ENCODE results near the gene IGIP.
"Not testable (repeated sequence)": the region's sequence is repeated elsewhere in the genome, so short reads cannot be mapped to it uniquely, and the experiment has no call there.

IGIP gene

DNA sequence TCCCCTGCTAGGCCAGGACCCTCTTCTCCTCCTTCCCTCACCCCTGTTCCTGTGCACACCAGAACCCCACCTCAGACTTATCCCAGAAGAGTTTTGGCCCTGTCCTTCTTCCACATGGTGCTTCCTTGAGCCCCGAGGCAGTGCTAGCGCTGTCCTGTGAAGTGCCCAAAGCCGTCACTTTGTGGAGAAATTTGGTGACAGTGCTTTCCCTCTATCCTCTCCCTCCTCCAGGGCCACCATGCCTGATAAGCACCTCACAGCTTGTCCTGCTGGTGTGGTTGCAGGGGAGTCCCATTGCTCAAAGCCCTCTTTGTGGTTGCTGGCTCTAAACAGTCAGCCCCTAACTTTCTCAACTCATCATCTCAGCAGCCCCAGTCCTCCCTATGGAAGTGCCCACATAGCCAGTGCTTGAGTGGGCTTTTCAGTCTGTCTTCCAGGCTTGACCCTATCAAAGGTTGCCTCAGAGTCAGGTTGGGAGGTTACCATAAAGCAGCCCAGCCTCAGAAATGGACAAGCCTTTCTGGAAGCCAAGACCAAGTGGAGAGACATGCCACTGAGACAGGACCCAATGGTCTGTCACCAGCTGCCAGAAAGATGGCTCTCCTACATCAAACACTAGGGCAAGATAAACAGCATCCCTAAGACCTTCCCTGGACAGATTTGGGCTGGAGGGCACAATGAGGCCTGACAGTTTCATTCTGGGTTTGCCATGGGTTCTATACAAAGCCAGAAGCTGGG is 18.0 kb downstream of the IGIP start:
- DNase-seq = no peak

DNA sequence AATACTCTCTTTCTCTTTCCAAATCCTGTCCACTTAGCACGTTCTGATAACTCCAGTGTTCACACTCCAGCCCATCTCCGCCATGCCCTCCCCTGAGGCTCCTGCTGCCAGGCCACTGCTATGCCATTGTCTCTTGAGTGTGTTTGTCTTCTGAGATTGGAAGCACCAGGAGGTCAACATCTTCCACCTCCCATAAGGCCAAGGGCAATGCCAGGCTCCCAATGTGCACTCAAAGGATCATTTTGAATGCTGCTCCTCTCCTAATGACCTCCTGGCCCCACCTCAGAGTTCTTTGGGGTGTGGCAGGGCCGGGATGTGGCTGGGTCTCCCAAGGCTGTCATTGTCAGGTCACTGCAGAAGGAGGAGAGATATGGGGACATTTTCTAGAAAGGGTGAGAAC is 19.5 kb downstream of the IGIP start:
- DNase-seq = no peak

DNA sequence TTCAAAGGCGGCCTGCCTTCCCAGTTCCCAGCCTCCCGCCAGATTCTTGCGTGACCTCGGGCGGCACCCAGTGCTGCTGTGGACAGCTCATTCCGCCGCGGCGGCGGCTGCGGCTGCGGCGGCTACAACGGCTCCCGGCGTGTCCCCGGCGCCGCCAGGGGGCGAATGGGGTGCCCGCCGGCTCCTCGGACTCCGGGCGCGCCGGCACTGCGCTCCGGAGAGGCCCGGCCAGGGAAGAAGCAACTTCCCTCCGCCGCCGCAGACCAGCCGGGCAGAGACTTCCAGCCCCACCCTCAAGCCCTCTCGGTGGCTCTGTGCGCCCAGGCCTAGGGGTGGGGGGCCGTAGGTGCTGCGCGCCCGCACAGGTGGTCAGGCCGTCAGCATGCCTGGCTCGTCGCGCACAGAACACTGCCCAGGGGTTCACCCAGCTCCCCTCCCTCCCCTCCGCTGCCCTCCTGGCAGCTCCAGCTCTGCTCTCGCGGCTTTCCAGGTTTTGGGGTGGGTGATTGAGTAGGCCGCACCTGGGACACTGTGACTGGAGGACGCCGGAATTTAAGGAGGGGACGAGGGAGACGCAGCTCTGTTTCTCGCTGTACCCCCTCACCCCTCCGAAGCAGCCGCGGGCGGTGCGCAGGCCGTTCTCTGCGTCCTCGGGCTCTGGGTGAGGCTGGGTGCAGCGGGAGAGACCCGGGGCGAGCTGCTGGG is 20.2 kb downstream of the IGIP start:
- no peak for DNase-seq

DNA sequence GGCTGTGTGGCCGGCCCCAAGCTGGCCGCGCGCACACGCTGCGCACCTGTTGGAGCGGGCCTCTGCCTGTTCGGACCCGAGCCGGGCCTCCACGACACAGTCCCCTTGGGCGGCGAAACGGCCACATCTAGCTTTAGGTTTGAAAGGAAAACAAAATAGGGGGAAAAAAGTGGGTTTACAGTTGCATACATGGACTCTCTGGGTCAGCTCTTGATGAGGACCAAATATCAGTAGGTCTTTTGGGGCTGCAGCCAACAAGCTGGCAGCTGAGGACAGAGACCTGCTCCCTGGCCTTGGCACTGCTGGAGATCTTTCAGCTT is 20.7 kb downstream of the IGIP start:
- DNase-seq = no peak

DNA sequence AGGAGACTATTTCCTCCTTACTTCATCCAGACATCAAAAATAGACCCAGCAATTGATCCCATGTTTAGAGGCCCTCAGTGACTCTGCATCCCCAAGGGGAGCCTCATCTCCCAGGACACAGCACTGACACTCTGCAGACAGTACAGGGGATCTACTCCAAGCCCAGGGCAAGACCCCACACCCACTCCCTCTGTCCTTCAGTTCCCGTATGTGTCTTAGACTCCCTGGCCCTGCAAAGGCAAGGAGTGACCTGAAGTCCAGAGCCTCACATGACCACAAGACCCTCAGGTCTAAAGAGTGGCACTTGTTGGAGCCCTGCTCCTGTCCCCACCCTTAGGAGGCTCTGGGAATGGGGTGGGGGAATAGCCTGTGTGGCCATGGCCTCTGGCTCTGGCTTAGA is 21.7 kb downstream of the IGIP start:
- DNase-seq = no peak

DNA sequence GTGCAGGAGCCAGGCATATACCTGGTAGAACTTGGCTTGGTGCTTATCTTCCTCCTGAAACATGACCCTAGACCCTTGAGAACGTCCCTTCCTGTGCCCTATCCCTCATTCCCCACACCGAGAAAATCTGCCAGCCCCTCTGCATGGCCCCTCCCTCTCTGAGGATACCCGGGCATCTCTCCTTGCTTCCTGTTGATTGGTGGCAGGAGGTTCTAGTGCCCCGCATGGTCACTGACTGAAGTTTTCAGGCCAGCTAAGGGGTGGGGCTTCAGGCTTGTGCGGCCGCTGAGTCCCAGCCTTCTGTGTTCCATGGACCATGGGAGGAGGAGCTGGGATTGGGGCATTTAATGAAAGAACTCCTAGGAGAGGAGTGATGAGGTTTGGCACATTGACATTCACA is 22.8 kb downstream of the IGIP start:
- no peak for DNase-seq

DNA sequence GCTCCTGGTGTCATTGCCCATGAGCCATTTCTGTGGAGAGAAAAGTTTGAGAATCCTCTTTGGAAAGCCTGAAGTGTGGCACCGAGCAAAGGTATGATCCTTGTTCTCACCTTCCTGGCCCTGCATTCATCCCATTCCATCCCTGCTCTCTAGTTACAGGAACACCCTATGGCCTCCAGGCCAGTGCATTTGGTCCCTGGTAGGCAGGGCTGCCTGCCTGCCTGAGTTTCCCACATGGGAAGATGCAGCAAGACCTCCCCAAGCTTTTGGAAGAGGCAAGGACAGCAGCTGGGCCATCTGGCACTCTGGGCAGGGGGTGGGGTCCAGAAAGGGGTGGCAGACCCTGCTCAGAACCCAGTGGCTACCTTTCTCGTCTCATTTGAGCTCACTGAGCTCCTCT is 24.5 kb downstream of the IGIP start:
- no peak for DNase-seq

DNA sequence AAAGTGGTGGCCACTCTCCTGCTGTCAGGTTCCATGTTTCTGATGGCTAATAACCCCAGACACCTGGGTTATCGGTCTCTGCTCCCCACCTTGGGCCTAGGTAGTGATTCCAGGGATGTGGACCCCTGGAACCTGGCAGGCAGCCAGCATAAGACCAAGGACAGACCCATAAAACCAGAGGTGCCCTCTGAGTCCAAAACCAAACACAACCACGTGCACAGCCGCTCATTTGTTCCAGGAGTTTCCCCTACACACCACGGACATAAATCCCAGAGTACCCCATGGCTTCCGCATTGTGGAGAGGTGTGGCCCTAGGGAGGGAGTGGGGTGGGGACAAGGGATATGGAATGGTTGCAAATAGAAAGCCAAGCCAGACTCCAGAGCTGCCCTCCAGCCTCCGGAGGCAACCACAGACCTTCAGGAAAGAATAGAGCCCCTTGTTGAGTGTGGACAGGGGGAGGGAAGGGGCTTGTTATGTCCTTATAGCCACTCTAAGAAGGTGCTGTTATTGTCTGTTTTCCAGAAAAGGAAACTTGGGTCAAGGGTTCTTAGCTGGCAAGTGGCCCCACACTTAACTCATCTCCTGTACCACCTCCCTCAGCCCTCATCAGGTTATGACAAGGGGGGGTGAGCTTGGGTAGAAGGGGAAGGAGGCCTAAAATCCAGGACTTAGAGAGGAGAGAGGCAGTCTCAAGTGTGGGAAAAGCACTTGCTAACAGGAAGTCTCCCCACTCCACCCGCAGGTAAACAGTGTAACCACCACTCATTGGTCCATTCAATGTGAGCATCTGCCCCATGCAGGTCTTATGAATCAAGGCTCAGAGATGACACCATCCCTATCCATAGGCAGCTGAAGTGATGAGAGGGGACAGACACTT is 25.6 kb downstream of the IGIP start:
- peak; percentile 16 to 30 for DNase-seq

DNA sequence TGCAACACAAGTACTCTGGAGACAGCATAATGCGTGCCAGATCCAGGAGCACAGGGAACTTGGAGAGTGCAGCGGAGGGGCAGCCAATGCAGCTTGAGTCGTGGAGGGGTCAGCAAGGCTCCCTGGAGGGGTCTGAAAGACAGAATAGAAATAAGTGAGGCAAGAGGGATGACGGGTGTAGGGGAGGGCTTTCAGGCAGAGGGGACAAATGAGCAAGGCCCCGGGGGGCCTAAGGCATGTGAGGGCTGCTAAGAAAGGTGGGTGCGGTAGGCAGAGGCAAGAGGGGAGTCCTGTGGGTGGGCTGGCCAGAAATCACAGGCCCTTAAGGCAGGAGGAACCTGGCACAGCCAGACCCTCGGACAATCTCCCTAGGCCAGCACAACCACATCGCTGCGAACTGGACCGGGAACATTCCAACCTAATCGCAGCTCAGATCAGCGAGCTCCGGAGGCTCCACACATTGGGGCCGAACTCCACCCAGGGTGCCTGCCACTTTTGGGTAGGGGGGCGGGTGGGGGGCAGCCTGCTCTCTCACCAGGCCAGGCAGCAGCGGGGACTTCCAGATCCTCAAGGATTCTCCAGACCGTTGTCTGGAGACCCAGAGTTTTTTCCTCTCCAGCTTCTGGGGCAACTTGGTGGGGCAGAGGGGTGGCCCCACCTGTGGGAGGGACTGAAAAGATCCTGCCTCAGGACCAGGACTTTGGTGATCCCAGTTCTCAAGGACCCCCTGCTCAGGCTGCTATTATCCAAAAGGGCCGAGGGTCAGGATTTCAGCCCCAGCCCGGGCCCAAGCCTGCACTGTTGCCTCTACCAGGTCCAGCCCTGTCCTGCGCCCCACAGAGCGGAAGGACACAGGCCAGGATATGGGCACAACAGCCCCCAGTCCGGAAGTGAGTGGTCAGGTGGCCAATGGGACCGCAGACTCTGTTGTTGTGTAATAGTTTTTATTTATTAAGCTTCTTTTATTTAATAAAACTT is 26.6 kb downstream of the IGIP start:
- no peak for DNase-seq

DNA sequence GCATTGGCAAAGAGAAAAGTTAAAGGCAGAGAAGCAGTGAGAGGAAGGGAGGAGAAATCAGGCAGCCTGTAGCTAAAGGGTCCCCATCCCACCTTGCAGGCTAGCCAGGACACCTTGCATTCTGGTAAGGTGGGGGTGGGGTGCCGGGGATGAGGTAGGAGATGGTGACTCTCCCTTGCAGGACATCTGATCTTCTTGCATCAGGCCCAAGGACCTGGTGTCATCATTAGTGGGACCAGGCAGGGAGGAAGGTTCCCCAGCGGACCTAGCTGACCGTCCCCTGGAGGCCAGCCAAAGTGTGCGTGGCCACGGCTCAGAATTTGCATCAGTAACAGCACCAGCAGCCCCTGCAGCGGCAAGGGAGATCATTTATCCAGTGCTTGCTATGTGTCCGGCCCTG is 27.5 kb downstream of the IGIP start:
- DNase-seq = no peak

DNA sequence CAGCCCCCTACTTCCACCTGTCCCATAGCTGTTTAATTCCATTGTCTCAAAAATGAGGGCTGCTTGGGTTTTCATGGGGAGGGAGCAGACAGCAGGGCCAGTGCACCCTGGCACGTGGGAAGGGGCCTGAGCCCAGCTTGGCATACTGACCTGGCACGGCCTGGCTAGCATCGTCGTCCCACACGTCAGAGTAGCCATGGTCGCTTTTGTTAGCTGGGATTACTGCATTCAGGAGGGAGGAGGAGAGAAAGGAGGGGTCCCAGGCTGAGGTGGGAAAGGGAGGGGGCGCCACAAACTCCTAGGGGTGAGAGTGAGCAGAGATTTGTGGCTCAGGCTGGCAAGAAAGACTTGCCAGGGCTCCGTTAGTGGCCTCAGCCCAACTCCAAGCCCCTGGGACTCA is 28.2 kb downstream of the IGIP start:
- DNase-seq = no peak

DNA sequence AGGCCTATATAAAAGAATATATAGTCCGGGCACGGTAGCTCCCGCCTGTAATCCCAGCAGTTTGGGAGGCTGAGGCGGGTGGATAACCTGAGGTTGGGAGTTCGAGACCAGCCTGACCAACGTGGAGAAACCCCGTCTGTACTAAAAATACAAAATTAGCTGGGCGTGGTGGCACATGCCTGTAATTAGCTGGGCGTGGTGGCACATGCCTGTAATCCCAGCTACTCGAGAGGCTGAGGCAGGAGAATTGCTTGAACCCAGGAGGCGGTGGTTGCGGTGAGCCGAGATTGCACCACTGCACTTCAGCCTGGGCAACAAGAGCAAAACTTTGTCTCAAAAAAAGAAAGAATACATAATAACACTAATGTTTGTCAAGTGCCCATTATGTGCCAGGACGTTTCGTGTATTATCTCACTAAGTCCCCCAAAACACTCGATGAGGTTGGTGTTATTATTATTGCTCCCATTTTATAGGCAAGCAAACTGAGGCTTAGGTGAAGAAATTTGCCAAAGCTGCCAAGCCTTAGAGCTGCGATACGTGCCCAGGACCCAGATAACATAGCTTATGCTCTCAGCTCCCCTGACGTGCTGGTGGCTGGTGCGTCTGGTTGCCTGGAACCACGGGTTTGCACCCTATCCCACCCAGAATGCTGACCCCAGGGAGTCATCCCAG is 29.1 kb downstream of the IGIP start:
- DNase-seq = not testable (repeated sequence)

DNA sequence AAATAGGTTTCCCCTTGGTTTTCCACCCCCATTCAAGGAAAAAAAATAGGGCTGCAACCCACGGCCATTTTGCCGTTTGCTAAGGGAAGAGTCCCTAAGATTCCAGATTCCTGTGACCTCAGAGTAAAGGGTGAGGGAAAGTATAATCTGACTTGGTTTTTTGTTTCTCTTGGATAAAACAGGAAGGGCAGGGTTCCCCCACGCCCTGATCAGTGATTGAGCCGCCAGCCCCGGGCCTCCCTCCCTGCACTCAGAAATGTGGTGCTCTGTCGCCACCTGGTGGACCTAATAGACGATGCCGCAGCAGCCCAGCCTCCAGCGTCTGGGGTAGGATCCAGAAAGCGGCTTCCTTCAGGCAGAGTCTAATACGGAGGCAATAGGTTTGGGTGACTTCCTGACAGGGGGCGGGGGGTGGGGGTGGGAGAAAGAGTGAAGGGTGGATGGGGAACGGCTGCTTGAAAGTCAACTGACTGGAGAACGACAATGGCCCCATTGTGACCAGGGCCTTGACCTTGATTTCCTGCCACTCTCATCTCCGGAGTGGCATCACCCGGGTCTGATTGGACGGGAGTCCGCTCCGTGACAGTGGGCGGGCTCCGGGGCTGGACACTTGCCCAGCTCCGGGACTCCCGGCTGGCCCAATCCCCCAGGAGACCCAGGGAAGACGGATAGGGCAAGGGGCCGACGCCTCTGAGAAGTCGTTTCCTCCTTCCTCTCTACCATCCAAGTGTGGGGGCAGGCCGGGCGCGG is 31.5 kb downstream of the IGIP start:
- peak; percentile 86 to 87 for DNase-seq

DNA sequence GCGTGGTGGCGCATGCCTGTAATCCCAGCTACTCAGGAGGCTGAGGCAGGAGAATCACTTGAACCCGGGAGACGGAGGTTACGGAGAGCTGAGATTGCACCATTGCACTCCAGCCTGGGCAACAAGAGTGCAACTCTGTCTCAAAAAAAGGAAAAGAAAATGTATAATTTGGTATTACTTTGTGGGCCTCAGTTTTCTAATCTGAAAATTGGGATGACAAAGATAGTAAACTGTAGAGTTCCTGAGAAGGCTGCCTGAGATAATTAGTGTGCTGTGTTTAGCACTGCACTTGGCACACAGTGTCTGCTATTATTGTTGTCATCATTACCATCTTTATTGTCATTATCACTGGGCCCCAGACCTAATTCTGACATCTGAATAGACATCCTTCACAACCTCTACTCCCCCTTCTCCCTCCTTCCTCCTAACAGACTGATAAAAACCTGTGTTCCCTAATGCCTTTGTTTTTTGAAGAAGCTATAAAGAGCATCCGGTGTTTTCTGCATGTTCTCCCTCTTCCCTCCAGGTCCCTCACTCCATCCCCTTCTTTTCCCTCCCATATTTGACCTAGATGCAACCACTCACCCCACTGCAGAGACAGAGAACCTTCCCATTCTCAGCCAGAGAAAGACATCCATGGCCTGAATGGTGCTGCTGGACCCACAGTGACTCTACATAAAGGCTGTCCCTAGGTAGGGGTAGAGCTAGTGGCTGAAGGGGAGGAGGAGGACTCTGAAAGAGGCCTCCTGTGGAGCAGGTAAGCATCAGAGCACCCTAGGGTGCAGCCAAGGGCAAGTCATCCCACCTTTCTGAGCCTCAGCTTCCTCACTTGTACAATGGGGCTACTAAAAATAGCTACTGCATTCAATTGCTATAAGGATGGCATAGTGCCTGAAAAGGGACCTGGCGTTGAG is 33.5 kb downstream of the IGIP start:
- DNase-seq = no peak

DNA sequence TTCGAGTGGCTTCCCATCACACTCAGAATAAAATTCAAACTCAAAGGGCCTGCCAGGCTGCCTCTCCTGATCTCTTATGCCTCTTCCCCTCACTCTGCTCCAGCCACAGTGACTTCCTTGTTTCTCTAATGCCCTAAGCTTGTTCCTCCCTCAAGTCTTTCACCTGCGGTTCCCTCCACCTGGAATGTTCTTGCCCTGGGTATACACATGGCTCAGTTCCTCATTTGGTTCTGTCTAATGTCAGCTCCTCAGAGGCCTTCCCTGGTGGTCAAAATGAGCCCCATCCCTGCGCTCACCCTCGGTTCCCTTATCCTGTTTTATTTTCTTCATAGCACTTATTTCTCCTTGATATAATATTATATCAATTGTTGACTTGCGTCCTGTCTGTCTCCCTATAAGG is 36.5 kb downstream of the IGIP start:
- no peak for DNase-seq

DNA sequence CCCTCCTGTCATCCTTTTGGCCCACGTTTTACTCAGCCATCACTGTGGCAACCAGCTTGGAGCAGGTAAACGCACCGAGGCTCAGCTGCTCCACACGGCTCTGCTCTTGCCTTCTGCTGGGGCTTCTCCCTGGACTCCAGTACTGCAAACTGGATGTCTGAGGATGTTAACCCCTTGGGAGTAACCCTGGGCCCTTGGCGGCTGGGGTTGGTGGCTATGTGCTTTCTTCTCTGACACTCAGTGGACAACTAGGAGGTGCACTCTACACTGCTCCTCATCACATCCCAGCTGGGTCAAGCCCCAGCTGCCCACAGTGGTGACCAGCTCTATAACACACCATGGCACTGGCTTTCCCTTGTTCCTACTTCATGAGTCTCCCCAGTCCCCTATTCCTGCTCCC is 37.0 kb downstream of the IGIP start:
- DNase-seq = no peak

DNA sequence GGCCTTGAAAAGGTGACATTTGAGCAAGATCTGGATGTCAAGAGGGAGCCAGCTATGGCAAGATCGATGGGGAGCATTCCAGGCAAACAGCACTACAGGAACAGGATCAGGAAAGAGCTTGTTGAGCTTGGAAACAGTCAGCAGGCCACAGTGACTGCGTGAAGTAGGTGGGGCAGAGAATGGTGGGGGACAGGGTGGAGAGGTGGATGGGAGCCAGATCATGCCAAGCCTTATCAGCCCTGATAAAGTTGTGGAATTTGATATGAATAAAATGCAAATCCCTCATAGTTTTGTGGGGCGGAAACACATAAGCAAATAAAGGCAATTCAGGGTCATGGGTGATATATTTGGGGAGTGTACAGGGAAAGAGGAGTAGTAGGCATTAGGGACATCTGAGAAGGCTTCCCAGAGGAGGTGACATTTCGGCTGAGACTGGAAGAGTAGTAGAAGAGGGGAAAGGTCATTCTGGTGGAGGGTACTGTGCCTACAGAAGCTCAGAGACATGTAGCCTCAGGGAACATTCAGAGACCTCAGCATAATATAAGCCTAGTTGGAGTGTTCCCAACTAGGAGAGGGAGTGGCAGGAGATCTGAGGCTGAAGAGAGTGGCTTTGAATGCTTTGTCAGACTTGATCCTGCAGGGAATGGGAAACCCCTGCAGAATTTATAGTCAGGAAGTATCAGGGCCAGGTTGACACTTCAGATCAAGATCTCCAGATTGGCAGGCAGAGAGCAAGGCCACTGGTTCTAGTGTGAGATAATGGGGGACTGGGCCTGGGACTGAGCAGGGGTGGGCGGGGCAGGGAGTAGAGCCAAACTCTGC is 39.6 kb downstream of the IGIP start:
- DNase-seq = no peak

DNA sequence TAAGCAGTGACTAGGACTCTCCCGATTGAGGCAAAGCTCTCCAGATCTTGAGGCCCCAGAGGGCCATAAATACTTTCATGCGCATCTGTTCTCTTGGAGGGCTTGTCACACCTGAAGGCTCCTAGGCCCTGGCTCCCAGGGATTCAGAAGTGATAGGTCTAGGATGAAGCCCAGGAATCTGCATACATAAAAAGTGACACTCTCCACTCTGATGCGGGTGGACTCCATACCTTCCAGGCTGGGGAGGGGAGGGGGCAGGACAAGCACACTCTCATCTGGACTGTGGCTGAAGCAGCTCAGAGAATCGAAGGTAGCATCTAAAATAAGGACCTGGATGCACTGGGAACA is 40.2 kb downstream of the IGIP start:
- no peak for DNase-seq

DNA sequence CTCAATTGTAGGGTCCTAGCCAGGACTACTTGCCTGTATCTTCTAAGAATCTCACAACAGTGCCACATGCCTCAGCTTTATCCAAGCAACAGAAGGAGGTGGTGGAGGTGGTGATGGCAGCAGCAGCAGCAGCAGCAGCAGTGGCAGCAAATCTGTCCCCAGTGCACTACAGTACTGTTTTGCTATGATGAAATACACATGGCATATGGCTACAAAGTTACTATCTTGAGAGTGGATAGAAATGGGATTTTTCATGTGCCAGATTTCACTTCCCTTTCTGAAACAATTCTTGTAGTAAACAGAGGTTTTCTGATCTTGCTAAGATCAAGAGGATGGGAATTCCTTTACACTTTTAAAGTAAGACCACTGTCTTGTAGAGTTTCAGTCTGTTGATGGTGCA is 41.2 kb downstream of the IGIP start:
- DNase-seq = no peak
